NCI-H2227 treated with DMSO at 0.1 percent for 48 hours (cell line): Measurements from ENCODE around the gene SORCS3.
A peak's percentile ranks its signal among the peaks of the same experiment; 100 is the strongest.

Experiments used
- DNase-seq: peaks from one replicate; lab custom pipeline; 2025; lab: John Stamatoyannopoulos, UW

Gene SORCS3

GRCh38 chr10:105266966-105267539 lies 626.0 kb downstream of the SORCS3 start:
- DNase-seq: no peak

DNA sequence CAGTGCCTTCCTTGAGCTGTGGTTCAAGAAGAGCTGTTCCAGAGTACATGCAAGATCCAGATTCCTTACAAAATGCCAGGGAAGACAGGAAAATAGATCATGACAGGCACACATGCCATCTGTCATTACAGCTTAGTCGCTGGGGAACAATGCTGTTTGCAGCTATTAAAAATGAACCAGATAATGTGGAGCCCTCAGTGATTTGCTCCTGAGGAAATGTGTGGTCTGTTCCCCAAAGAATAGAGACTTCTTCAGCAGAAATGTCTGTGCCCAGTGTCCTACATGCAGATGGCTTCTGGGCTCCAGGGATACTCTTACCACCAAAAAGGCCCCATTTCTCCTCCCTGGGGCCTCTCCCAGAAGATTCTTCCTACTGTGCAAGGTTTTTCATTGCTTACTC lies 627.9 kb downstream of the SORCS3 start:
- no peak for DNase-seq

DNA sequence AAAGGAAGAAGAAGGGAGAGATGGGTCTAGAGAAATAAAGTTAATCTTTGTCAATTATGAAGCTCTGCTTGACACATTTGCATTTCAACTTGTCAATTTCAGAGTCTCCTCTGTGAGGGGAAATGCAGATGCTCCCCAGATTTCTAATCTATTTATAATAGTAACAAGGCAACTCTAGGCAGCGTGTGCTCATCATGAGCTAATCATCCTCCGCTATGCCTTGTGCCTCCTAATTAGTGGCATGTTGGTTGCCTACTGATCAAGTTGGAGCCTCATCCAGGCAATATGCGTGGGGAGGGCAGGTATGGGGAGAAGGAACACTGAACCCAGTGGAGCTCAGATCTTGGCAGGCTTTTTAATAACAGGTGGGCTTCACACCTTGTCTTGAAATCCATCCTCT lies 628.6 kb downstream of the SORCS3 start:
- no peak for DNase-seq

- no peak for DNase-seq
Observed at GRCh38 chr10:105274556-105275070, 633.5 kb downstream of the SORCS3 start.

DNA sequence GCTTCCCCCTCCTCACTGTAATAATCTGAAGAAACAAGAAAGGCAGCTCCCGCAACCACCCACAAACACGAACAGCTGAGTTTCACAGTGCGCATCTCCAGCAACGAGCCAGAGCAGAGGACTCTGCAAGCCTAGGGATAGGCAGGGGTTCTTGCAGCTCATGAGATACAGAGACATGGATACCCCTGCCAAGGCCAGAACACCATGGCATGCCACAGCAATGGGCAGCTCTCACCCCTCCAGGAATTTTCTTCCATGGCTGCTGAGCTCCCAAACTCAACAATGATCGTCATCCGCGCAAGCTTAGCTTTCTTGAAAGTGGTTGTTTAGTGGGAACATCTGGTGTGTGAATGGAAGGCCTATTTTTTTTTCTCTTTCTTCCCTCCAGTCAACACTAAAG lies 637.3 kb downstream of the SORCS3 start:
- no peak for DNase-seq

- no peak for DNase-seq
Observed at GRCh38 chr10:105279101-105279500, 638.0 kb downstream of the SORCS3 start.

- DNase-seq: no peak
Observed at GRCh38 chr10:105280895-105281294, 639.8 kb downstream of the SORCS3 start.

DNA sequence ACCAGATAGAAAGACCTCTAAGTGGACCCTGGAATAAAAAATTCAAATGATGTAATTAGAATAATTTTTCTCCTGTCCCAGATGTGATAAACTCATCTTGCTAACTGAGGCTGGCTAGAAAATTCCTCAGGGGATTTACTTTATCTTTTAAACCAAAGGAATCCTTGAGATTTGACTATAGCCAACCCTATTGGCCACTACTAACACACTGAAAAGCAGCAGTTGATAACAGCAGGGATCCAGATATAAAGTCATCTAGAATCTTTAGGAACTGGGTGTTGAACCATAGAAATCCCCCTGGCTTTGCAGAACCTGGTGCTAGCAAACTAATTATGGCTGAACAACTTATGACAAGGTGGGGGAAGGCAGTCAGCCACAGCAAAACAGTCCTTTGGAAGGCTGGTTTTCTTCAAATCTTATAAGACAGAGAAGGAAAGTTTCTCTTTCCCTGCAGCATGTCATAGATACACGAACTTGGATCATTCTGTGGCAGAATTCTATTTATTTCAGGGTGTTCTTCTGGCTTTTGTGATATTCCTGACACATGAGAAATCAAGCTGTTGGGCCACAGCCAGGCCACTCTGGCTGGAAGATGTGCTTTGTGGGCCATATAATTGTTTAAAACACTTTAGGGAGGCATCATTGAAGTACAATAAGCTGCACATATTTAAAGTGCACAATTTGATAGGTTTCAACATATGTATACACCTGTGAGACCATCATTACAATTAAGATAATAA lies 643.6 kb downstream of the SORCS3 start:
- no peak for DNase-seq

DNA sequence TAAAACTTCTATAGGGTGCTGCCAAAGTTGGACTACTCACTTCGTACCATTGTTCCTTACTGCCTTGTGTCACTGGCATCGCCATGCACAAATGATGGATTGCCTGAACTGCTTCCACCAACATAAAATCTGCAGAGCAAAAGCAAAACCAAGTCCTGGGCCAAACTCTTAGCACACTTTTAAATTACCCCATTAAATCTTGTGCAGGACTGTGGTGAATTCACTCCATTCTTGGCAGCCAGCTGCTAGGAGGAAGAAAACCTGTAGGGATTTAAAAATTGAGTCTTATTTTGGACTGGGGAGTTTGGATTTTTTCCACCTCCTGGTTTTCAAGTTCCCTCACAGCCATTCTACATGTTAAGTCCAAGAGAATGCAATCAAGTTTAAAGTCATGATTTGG lies 646.9 kb downstream of the SORCS3 start:
- DNase-seq: no peak

DNA sequence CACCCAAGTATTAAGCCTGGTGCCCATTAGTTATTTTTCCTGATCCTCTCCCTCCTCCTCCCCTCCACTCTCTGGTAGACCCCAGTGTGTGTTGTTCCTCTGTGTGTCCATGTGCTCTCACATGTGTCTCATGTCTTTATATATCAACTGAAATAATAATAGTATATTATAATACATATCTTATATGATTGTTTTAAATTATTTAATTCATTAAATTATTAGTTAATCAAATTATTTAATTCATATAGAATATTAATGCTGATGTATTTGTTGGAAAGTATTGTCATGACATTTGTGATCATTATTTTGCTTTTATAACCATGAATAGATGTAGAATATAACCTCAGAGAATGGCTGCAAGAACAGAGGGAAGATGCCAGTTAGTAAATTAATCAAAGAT lies 647.5 kb downstream of the SORCS3 start:
- DNase-seq: no peak

DNA sequence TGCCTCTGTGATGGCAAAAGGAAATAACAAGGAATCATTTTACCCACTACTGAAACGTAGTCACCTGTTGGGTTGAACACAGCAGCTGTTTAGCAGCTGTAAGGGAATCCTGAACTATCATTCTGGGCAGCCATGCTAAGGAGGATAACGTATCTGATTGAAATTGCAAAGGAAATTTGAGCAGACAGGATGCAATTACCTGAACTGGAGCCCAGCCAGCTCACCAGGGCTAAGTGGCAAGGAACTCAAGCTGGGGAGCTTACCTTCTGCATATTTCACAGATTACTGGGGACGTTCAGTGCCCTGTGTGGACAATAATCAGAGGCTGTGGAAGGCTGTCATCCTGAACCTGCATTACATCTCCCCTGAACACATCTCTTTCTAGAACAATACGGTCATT lies 650.5 kb downstream of the SORCS3 start:
- peak; percentile 1 for DNase-seq

DNA sequence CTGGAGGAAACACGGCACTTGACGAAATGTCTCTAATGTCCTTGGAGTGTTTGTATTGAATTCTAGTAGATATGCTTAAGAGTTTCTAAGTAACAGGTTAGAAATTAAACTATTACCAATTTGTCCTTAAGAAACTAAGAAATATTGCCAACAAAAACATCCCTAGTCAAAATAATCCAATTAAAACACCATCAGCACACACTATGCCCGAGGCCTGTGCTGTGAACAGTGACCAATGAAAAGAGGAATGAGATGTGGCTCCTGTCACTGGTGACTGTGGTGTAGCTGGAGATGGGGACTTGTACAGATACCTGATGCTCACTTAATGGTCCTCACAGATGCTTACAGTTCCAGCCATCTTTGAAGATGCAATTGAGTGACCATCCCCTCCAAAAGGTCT lies 651.1 kb downstream of the SORCS3 start:
- no peak for DNase-seq
